Airway epithelial cell (primary cell): ENCODE results near the gene TIGD7. TPM values are rescaled to one million over a fixed set of nuclear protein-coding genes. Genes with fewer than 3 reads are reported as not detected.

Experiments
- total RNA-seq: library from RNA; depleted of rRNA; stranded (reverse); fragments of >200 nt; gene quantifications from 2 replicates; pipeline ENCODE4 v1.2.3, GENCODE V29; 2015

TIGD7 gene
- 1.5 TPM in 2 replicates for total RNA-seq

GRCh38 chr16:3305109-3306068, at the start of gene TIGD7, which contains the start of gene ZNF75A:
TSS of gene TIGD7 (minus strand) at chr16:3305430. CDS start at chr16:3300614, 4,816 bp downstream.
TSS of gene ZNF75A (plus strand) at chr16:3305497. CDS start at chr16:3308429, 2,932 bp downstream.

GRCh38 chr16:3282730-3283542, 22.3 kb downstream of the TIGD7 start, which contains the start of gene ZNF263:
TSS of gene ZNF263 (plus strand) at chr16:3283491. CDS start at chr16:3283819, 328 bp downstream.

GRCh38 chr16:3256146-3256865, 48.9 kb downstream of the TIGD7 start, which contains the start of gene MEFV:
TSS of gene MEFV (minus strand) at chr16:3256633. CDS start at chr16:3256587, 46 bp downstream.

Other genes with a start within 250 kb of the TIGD7 start
- gene IL32, start 239.8 kb downstream of the TIGD7 start, total RNA-seq, result 10.1 and 10.9 TPM in 2 replicates
- not detected in 2 replicates for gene ZSCAN10, start 206.1 kb downstream of the TIGD7 start, total RNA-seq
- gene ZNF205, start 192.8 kb downstream of the TIGD7 start, total RNA-seq, result 18.0 and 20.3 TPM in 2 replicates
- 4.9 and 9.0 TPM in 2 replicates for gene ZNF213, start 170.4 kb downstream of the TIGD7 start, total RNA-seq
- gene OR1F1, start 117.2 kb downstream of the TIGD7 start, total RNA-seq, result 0.78 TPM in 1 of 2 replicates, not detected in the other
- 5.0 and 5.7 TPM in 2 replicates for gene ZNF200, start 70.3 kb downstream of the TIGD7 start, total RNA-seq
- under 0.01 TPM in 1 of 2 replicates, not detected in the other for gene MEFV, start 48.8 kb downstream of the TIGD7 start, total RNA-seq
- 31.0 and 34.0 TPM in 2 replicates for gene ZNF263, start 21.9 kb downstream of the TIGD7 start, total RNA-seq
- 6.1 and 10.2 TPM in 2 replicates for gene ZNF75A, start 67 bp upstream of the TIGD7 start, total RNA-seq
- gene OR2C1, start 50.5 kb upstream of the TIGD7 start, total RNA-seq, result not detected in 2 replicates
- gene ZSCAN32, start 95.6 kb upstream of the TIGD7 start, total RNA-seq, result 12.0 and 14.5 TPM in 2 replicates
- 7.4 and 8.3 TPM in 2 replicates for gene ZNF174, start 95.8 kb upstream of the TIGD7 start, total RNA-seq
- gene ZNF597, start 138.1 kb upstream of the TIGD7 start, total RNA-seq, result 1.2 and 1.8 TPM in 2 replicates
- gene NAA60, start 138.2 kb upstream of the TIGD7 start, total RNA-seq, result 18.3 and 21.7 TPM in 2 replicates
- not detected in 2 replicates for gene C16orf90, start 190.1 kb upstream of the TIGD7 start, total RNA-seq
- gene CLUAP1, start 195.6 kb upstream of the TIGD7 start, total RNA-seq, result 10.0 and 16.6 TPM in 2 replicates